Ureter (tissue), 1 donor: ENCODE results near the gene SEC14L1. TPM values are rescaled to one million over a fixed set of nuclear protein-coding genes. Genes with fewer than 3 reads are reported as not detected.

Experiments used
- DNase-seq: peaks from one replicate; pipeline ENCODE4 v3.0.0-alpha.2; 2020; ENCODE audit warnings: low spot score
- total RNA-seq: library from RNA; stranded (reverse); gene quantifications from one replicate; pipeline ENCODE4 v1.2.4, GENCODE V29; 2023
- donor health status: DM: yes; HTN: yes; CAD: no.

The SEC14L1 gene
- total RNA-seq, 1 donor from 2014 or later = 66.7 TPM

DNA sequence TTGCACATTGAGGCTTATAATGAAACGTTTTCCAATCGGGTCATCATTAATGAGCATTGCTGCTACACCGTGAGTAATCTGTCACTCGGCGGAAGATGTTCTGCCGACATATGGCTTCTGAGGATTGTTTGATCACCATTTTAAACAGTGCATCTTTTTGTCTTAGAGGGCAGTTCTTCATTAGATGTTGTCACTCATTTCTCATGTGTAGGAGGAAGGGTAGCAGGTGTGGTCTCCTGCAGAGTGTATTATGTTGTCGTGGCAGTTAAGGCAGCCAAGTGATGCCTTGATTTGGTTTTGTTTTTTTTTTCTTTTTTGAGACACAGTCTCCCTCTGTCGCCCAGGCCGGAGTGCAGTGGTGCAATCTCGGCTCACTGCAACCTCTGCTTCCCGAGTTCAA, 50.5 kb downstream of the SEC14L1 start:
- DNase-seq = no peak

DNA sequence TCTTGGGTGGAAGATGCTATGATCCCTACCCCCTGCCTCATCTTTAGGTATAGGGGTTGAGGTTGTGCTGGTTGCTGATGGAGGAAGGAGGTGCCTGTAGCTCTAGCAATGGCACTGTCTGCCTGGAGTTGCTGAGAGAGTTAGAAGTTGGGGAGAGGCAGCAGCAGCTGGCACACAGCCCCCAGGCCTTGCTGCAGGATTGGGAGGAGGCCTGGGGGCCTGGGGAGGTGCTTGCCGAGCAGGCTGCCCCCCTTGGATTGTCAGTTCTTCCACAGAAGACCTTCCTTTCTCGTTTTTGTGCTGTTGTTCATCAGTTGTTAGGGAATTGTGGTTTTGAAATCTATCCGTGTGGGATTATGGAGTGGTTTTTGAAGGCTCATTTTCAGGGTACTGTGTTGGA, 52.9 kb downstream of the SEC14L1 start:
- DNase-seq = no peak

DNA sequence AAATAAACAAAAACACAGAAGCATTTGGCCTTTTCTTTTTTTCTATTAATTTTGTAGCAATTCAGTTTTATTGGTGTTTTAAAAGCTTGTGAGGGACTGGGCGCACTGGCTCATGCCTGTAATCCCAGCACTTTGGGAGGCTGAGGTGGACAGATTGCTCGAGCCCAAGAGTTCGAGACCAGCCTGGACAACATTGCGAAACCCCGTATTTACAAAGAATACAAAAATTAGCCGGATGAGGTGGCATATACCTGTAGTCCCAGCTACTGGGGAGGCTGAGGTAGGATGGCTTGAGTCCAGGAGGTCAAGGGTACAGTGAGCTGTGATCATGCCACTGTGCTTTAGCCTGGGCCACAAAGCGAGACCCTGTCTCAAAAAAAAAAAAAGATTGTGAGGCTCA, 53.4 kb downstream of the SEC14L1 start:
- DNase-seq = no peak

DNA sequence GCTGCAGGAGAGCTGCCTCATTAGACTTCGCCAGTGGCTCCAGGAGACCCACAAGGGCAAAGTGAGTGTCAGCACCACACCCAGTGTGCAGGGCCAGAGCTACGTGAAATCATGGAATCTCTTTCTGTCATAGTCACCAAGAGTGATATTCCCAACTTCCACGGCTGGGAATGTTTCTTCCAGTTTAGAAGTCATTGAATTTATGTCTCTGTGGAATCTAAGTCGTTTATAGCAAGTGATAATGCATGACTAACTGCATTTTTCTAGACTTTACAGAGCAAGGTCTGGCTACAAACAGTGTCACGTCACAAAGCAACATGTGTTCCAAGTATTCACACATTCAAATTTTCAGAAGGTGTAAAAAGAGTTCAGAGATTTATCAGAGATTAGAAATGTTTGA, 55.5 kb downstream of the SEC14L1 start:
- no peak for DNase-seq

DNA sequence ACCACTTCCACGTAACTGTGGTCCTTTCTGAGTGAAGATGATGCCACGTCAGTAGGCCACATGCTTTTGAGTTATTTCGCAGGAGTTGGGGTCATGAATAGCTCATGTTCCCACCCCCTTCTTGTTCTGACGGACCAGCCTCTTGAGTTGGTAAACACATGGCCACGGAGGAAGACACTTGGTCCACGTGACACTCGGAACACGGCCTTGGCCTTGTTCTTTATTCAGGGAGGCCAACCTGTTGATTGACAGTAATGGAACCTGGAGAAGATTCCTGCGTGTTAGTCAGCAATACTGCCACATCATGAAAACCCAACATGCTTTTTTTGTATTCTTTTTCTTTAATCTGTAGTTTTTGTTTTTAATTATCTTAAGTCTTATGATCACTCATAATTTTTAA, 56.3 kb downstream of the SEC14L1 start:
- no peak for DNase-seq

DNA sequence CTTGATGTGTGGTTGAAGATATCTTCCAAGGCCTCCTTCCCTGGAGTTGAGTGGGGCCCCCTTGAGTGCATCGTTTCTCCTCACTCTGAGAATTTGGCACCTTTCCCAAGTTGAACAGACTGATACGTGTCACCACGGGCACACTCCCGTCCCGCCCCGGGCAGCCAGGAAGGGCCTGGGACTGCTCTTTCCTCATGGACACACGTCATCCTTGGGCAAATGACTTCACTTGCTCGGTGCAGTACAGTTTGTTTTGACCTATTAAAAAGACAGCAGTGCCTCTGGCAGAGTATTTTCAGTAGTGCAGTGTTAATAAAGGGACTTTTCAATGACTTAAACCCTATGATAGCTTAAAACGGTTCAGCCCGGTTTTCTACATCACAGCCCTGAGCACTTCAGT, 59.9 kb downstream of the SEC14L1 start:
- DNase-seq = no peak

DNA sequence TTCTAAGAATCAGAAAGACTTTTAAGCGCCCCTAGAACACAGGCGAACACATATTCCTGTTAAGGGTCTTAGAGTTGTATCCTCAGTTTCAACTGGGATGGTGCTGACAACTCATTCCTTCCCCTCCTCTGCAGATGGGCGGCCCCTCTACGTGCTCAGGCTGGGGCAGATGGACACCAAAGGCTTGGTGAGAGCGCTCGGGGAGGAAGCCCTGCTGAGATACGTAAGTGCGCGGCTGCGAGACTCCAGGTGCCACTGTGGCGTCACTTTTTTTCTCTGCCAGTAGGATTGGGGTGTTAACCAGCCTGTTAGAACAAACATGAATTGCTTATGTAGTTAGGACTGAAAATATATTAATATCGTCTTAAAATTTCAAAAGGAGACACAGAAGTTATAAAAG, 62.7 kb downstream of the SEC14L1 start:
- DNase-seq = no peak

DNA sequence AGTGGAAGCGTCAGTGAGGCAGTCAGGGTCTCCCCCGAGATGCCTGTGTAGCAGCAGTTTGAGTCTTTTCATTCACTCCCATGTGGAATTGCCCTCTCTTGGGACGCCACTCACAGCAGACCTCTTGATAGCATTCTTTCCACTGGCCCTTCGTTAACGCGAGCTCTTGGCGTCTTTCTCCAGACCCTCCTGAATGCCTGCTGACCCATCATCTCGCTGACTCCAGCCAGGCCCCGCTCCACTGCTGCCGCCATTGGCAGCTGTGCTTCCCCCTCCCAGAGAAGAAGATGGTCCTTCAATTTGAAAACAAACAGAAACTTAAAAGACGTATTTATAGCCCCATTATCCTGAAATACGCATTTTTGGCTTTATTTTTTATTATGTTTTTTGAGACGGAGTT, 63.1 kb downstream of the SEC14L1 start:
- DNase-seq = no peak

DNA sequence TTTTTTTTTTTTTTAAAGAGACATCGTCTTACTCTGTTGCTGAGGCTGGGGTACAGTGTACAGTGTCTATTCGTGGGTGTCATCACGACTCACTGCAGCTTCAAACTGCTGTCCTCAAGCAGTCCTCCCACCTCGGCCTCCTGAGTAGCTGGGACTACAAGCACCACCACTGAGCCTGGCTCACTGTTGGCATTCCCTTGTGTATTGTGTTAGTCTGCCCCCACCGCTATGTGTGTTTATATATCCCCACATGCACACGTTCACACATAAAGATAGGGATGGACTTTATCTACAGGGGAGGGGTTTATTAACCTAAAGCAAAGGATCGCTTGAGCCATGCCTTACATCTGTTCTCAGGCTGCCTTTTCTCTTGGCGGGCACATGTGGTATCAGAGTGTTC, 63.8 kb downstream of the SEC14L1 start:
- DNase-seq = no peak

DNA sequence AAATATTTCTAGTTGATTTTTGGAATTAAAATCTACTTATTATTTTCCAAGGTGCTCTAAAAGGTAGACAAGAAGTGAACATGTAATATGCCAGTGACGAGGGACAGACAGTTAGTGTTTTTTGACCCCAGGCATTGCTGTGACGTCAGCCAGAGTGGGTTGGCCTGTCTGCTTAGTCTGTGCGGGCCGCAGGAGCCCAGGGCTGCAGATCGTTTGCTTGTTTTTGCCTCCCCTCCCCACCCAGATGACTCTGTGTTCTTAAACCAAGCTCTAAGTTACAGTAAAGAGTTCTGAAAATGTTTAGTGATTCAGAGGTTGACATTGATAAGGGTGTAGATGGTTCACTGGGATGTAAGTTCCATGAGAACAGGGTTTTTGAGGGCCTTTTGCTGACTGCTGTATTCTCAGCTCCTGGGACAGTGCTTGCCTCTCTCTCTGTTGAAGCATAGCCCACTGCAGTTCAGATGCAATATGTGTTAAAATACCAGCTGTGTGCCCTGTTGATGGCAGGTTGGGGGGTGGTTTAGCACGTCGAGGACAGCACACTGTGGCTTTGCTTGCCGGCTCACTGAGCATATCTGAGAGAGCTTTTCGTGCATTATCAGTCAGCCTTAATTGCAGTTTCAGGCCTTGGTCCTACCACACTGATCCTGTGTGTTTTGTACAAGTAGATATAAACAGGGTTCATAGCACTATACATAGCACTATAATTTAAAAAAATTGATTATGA, 64.8 kb downstream of the SEC14L1 start:
- DNase-seq = no peak

DNA sequence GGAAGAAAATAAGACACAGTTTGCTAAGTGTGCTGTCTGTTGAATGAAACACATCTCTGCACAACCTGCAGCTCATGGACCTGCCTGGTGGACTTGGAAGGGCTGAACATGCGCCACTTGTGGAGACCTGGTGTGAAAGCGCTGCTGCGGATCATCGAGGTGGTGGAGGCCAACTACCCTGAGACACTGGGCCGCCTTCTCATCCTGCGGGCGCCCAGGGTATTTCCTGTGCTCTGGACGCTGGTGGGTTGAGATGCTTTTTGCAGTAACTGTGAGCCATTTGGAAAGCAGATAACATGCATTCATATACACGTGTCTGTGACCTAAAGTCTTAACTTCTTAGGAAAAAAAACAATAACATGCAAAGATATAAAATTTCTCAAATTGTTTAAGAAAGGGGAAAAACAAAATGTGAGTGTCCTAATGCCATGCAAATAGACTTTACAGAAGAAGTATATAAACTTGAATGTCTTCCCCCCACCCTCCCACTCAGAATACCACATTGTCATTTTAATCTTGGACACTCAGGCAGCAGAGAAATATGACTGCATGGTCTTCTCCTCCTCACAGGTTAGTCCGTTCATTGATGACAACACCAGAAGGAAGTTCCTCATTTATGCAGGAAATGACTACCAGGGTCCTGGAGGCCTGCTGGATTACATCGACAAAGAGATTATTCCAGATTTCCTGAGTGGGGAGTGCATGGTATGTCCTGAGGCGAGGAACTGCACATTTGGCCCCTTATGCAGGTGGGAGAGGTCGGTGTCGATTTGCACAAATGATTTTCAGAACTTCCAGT, 65.6 kb downstream of the SEC14L1 start:
- no peak for DNase-seq

DNA sequence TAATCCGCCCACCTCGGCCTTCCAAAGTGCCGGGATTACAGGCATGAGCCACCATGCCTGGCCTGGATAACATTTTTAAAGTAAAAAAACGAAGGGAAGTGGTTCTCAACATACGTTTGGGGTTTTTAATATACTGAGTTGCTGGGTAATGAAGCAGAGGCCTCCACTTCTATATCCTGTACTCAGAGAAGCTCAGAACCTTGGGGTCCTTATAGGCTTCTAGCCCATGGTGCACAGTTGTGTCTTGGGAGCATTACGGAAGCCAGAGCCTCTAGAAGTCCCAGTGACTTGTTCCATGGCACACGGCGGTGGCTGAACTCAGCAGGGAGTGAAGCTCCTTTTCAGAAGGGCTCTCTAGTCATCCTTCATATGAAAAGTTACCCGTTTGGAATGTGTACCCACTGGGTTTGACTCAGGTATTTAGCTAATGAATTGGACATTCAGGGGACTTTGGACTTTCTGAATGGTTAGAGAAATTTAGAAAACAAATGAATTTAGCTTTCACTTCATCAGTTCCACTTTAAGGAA, 67.0 kb downstream of the SEC14L1 start:
- DNase-seq = no peak

DNA sequence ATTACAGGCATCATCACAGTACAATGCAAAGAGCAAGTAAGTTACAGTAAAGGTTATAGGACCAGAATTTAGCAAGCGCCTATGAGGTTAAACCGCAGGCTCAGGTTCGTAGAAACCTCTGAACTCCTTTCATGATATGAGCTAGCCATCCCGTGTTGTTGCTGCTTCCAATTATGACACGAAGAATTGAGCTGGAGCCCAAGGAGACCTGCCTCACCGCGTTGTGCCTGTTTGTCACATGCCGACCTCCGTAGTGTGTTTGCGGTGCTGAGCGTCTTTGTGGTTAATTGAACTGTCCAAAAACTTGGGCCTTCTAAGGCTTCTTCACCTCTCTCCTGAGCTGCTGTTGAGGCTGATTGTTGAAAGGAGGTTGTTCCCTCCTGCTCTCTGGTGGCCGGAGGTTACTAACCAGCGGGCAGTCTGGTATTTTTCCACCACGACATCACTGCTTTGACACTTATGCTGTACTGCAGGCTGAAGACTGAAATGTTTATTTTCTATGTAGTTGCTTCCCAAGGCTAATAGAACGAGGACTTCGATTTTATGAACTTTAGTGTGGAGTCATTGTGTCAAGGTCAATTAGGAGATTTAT, 67.5 kb downstream of the SEC14L1 start:
- DNase-seq = no peak

DNA sequence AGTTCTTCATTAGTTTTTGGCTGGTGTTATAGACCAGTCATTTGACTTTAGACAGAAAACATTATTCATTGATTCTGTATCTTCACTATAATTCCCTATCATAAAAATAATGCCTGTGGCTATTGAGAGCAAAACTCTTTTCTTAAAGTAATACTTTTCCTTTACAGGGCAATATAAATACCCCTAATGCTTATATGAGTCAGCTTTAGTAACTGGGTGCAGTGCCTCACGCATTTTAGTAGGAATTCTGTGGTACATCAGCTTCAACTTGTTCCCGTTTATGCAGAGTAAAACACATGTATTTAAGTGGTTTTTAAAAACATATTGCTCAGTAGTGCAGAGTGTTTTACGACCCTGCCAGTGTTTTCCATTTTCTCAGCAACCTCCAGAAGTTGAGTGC, 68.1 kb downstream of the SEC14L1 start:
- DNase-seq = no peak

DNA sequence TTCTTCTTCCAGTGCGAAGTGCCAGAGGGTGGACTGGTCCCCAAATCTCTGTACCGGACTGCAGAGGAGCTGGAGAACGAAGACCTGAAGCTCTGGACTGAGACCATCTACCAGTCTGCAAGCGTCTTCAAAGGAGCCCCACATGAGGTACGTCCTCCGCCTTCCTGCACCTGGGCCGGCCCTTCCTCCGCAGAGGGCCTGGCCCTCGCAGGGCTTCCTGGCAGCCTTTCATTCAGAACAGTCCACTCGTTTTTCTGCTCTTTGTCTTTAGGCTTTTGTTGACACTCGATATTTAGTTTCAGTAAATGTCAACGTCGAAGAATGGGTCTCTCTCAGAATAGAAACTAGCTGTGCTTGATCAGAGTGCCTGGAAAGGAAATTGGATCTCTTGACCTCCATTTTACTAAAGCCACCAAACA, 68.6 kb downstream of the SEC14L1 start:
- DNase-seq = no peak

DNA sequence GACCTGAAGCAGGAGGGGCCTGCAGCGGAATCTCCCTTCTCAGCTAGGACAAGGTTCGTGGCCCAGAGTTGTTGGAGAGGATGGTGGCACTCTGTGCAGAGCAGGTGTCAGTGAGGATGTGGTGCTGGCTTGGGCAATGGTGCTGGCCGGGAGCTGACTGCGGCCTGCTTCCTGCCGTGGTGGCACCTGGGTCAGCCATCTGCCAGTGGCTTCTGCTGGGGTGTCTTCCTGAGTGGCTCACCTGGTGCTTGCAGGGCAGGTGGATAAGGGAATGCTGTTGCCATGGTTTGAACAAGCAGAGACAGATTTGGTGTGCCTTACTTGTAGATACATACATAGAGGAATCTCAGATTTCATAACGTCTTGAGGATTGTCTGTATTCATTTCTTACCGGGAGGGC, 69.6 kb downstream of the SEC14L1 start:
- DNase-seq = no peak

DNA sequence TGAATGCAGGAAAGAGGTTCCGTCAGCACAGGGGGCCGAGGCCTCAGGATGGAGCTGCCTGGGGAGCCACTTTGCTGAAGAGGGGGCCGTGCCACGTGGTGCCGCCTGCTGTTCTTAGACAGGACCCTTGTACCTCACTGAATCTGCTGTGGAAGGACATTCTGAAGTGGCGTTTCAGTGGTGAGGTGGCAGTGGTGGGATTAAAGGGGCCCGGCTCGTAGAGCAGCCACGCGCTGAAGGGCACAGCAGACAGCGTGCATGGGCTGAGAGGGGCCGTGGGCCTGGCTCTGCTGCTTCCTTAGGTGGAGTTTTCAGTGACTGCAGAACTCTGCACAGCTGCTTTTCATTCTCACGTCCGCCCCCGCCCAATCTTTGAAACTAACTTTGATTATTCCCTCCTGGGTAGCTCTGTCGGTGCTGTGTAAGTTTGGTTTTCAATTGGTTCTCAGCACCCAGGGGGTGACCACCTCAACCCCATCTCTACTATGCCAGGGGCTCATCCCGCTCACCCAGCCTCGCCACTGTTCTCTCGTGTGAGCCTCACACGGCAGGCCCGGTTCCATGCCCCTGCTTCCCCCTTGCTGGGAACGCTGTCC, 70.3 kb downstream of the SEC14L1 start:
- no peak for DNase-seq

DNA sequence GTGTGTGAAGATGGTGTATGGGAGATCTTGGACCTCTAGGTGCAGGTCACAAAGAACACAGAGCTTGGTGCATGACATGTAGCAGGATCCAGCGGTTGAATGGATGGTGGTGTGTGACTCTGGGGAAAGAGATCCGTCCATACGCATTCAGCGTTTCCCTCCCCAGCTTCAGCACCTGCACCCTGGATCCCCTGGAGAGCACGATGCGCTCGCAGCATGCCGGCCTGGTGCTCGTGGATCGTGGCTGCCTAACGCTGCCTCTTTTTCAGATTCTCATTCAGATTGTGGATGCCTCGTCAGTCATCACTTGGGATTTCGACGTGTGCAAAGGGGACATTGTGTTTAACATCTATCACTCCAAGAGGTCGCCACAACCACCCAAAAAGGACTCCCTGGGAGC, 70.9 kb downstream of the SEC14L1 start:
- no peak for DNase-seq

DNA sequence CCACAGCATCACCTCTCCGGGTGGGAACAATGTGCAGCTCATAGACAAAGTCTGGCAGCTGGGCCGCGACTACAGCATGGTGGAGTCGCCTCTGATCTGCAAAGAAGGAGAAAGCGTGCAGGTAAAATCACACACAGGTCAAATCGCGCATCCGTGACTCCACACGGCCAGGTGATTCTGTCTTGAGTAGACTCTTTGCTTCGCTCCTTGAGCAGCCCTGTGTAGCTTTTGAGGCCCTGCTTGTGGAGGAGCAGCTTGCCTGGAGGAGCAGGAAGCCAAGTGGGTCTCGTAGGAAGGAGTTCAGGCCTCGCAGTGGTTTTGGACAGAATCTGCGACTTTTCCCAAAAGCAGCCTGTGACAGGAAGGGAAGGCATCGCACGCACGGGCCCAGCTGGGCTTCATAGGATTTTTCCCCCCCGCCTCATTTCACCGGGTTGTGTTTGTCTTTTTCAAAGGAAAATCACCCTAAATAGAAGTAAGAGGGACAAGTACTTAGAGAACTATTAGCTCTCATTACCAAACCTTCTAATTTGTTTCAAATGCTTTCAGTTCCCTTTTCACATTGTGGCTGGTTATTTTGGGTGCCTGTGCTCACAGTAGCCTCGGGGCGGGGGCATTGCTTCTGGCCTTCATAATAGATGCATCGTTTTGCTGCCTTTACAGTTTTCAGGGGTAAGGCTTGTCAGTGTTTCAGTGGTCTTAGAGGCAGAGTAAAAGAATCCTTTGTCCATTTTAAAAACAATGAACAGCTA, 71.5 kb downstream of the SEC14L1 start:
- no peak for DNase-seq

DNA sequence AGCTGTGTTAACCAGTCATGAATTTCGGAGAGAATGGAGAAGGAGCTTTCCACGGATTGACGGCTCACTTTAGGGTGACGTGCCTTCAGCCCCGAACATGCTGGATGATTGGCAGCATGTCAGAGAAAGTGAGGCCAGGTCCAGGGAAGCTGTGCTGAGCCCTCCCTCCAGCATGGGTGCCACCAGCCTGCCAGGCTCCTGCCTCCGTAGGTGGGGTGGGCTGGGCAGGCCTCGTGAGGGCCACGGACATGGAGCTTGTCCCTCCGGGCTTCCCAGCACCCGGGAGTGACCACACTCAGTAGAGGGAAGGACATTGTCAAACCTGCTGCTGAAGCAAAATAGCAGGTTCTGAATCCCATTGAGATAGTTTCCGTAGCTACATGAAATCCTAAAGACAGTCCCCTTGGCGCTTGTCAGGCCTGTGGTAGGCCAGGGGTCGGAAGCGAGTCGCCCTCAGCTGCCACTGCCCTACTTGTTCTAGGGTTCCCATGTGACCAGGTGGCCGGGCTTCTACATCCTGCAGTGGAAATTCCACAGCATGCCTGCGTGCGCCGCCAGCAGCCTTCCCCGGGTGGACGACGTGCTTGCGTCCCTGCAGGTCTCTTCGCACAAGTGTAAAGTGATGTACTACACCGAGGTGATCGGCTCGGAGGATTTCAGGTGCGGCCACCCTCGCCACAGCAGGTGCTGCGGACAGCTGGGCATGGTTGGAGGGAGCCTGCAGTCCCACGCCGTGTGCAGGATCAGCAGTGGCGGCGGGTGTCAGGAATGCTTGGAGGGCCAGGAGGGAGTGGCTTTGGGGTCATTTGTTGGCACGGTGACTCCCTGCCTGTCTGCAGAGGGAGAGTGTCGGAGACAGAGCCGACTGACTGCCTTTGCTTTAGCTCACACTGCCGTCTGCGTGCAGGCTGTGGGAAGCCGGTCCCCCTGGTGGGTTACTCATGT, 72.3 kb downstream of the SEC14L1 start:
- DNase-seq = no peak

DNA sequence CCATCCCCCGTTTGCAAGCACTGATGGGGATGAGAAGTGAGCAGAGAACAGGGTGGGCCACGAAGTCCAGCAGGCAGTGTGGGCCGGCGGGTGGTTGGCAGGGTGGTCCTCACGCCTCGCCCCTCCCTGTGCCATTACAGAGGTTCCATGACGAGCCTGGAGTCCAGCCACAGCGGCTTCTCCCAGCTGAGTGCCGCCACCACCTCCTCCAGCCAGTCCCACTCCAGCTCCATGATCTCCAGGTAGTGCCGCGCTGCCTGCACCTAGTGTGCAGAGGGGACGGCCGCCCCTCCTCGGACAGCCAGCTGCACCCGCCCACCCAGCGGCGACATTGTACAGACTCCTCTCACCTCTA, 73.0 kb downstream of the SEC14L1 start:
- DNase-seq = no peak
